ENCODE measurements around the gene DDAH1.

GRCh38 chr1:85361606-85362296 lies 103.2 kb downstream of the DDAH1 start:
- TF ChIP-seq, protein P1, sequence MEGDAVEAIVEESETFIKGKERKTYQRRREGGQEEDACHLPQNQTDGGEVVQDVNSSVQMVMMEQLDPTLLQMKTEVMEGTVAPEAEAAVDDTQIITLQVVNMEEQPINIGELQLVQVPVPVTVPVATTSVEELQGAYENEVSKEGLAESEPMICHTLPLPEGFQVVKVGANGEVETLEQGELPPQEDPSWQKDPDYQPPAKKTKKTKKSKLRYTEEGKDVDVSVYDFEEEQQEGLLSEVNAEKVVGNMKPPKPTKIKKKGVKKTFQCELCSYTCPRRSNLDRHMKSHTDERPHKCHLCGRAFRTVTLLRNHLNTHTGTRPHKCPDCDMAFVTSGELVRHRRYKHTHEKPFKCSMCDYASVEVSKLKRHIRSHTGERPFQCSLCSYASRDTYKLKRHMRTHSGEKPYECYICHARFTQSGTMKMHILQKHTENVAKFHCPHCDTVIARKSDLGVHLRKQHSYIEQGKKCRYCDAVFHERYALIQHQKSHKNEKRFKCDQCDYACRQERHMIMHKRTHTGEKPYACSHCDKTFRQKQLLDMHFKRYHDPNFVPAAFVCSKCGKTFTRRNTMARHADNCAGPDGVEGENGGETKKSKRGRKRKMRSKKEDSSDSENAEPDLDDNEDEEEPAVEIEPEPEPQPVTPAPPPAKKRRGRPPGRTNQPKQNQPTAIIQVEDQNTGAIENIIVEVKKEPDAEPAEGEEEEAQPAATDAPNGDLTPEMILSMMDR (IDR thresholded peaks at IDR 0.05): no peak
- TF ChIP-seq POLR2A (IDR thresholded peaks at IDR 0.05): no peak

All from body of pancreas (tissue), 4 donors.